ENCODE data around the gene LRRC1. TPM values are rescaled to one million over a fixed set of nuclear protein-coding genes. Genes with fewer than 3 reads are reported as not detected.
A peak's percentile ranks its signal among the peaks of the same experiment; 100 is the strongest.

Gene LRRC1
- total and polyA plus RNA-seq, 2 of the 13 experiments (the other 11 are each of a cell fraction or from before 2014, with no cell fraction given) = 15.6 to 27.7 TPM

GRCh38 chr6:53854843-53855567 lies 60.2 kb downstream of the LRRC1 start (continued):
- no peak for TF ChIP-seq ZNF335 (CRISPR knock-in tag; IDR thresholded peaks at IDR 0.05)
- TF ChIP-seq TEAD3 (CRISPR knock-in tag; optimal IDR thresholded peaks at IDR 0.05; ENCODE audit: borderline replicate concordance) = peak; percentile 92
- no peak for TF ChIP-seq ZBTB37 (CRISPR knock-in tag; IDR thresholded peaks at IDR 0.05)
- TF ChIP-seq MBNL3 (CRISPR knock-in tag; conservative IDR thresholded peaks at IDR 0.05) = no peak
- no peak for TF ChIP-seq ZNF501 (CRISPR knock-in tag; IDR thresholded peaks at IDR 0.05)
- no peak; the same call in 1 of the 2 replicates for TF ChIP-seq ARNTL (CRISPR knock-in tag; IDR thresholded peaks at IDR 0.05)
- no peak for TF ChIP-seq U2AF1 (optimal IDR thresholded peaks at IDR 0.05; ENCODE audit: low read depth, low read length)
- TF ChIP-seq, protein P1, sequence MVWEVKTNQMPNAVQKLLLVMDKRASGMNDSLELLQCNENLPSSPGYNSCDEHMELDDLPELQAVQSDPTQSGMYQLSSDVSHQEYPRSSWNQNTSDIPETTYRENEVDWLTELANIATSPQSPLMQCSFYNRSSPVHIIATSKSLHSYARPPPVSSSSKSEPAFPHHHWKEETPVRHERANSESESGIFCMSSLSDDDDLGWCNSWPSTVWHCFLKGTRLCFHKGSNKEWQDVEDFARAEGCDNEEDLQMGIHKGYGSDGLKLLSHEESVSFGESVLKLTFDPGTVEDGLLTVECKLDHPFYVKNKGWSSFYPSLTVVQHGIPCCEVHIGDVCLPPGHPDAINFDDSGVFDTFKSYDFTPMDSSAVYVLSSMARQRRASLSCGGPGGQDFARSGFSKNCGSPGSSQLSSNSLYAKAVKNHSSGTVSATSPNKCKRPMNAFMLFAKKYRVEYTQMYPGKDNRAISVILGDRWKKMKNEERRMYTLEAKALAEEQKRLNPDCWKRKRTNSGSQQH (CRISPR knock-in tag; IDR thresholded peaks at IDR 0.05; ENCODE audit: low read depth) = no peak
- no peak for TF ChIP-seq MEIS2 (CRISPR knock-in tag; IDR thresholded peaks at IDR 0.05)
- TF ChIP-seq ZNF30 (CRISPR knock-in tag; IDR thresholded peaks at IDR 0.05) = no peak
- TF ChIP-seq IRX3 (CRISPR knock-in tag; IDR thresholded peaks at IDR 0.05; ENCODE audit: borderline replicate concordance, low read depth) = no peak
- TF ChIP-seq, protein P2, sequence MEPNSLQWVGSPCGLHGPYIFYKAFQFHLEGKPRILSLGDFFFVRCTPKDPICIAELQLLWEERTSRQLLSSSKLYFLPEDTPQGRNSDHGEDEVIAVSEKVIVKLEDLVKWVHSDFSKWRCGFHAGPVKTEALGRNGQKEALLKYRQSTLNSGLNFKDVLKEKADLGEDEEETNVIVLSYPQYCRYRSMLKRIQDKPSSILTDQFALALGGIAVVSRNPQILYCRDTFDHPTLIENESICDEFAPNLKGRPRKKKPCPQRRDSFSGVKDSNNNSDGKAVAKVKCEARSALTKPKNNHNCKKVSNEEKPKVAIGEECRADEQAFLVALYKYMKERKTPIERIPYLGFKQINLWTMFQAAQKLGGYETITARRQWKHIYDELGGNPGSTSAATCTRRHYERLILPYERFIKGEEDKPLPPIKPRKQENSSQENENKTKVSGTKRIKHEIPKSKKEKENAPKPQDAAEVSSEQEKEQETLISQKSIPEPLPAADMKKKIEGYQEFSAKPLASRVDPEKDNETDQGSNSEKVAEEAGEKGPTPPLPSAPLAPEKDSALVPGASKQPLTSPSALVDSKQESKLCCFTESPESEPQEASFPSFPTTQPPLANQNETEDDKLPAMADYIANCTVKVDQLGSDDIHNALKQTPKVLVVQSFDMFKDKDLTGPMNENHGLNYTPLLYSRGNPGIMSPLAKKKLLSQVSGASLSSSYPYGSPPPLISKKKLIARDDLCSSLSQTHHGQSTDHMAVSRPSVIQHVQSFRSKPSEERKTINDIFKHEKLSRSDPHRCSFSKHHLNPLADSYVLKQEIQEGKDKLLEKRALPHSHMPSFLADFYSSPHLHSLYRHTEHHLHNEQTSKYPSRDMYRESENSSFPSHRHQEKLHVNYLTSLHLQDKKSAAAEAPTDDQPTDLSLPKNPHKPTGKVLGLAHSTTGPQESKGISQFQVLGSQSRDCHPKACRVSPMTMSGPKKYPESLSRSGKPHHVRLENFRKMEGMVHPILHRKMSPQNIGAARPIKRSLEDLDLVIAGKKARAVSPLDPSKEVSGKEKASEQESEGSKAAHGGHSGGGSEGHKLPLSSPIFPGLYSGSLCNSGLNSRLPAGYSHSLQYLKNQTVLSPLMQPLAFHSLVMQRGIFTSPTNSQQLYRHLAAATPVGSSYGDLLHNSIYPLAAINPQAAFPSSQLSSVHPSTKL (CRISPR knock-in tag; IDR thresholded peaks at IDR 0.05) = peak; percentile 89
- no peak for TF ChIP-seq ZNF484 (CRISPR knock-in tag; IDR thresholded peaks at IDR 0.05; ENCODE audit: borderline replicate concordance, low read depth)
- TF ChIP-seq ZNF326 (CRISPR knock-in tag; IDR thresholded peaks at IDR 0.05; ENCODE audit: borderline replicate concordance) = no peak
- TF ChIP-seq BATF2 (CRISPR knock-in tag; IDR thresholded peaks at IDR 0.05) = no peak
- TF ChIP-seq ATF7-NPFF (CRISPR knock-in tag; IDR thresholded peaks at IDR 0.05; ENCODE audit: low read depth) = no peak
- TF ChIP-seq RFXAP (CRISPR knock-in tag; IDR thresholded peaks at IDR 0.05; ENCODE audit: borderline replicate concordance) = no peak
- no peak for TF ChIP-seq CSRNP1 (CRISPR knock-in tag; IDR thresholded peaks at IDR 0.05)

All from HepG2 (cell line).